VCaP (cell line): ENCODE results near the gene CYB5RL.

Experiments used
- H3K27ac ChIP-seq: fragments of 450-650 bp; 2 replicates; pipeline ENCODE4 v1.5.1; 2017
- CTCF ChIP-seq: fragments of 450-650 bp; conservative IDR thresholded peaks from 2 replicates; pipeline ENCODE4 v1.5.1; 2017; ENCODE audit warnings: mild to moderate bottlenecking, moderate library complexity

The CYB5RL gene

GRCh38 chr1:54224233-54224632 is 24.4 kb upstream of the CYB5RL start:
- H3K27ac ChIP-seq: no peak overlapping the region
- TF ChIP-seq CTCF: no peak

- no peak for TF ChIP-seq CTCF
- H3K27ac ChIP-seq: no peak overlapping the region
Observed at GRCh38 chr1:54223441-54224202, 23.8 kb upstream of the CYB5RL start.

GRCh38 chr1:54222711-54223110 is 22.9 kb upstream of the CYB5RL start:
- H3K27ac ChIP-seq: no peak overlapping the region
- no peak for TF ChIP-seq CTCF

- no peak overlapping the region for H3K27ac ChIP-seq
- TF ChIP-seq CTCF: no peak
Observed at GRCh38 chr1:54221867-54222484, 22.1 kb upstream of the CYB5RL start.

GRCh38 chr1:54221113-54221834 is 21.4 kb upstream of the CYB5RL start:
- no peak for TF ChIP-seq CTCF
- no peak overlapping the region for H3K27ac ChIP-seq

- no peak for TF ChIP-seq CTCF
- peak overlapping the region; percentile 71; the same call in 1 of the 2 replicates for H3K27ac ChIP-seq
Observed at GRCh38 chr1:54220004-54220811, 20.4 kb upstream of the CYB5RL start.

- peak overlapping the region; percentile 71 for H3K27ac ChIP-seq
Observed at GRCh38 chr1:54219688-54220003, 19.8 kb upstream of the CYB5RL start.

More at GRCh38 chr1:54219688-54220003, 19.8 kb upstream of the CYB5RL start:
- no peak for TF ChIP-seq CTCF
